Measurements from ENCODE around the gene CASP14.
"Not testable (repeated sequence)": the region's sequence is repeated elsewhere in the genome, so short reads cannot be mapped to it uniquely, and the experiment has no call there.

DNA sequence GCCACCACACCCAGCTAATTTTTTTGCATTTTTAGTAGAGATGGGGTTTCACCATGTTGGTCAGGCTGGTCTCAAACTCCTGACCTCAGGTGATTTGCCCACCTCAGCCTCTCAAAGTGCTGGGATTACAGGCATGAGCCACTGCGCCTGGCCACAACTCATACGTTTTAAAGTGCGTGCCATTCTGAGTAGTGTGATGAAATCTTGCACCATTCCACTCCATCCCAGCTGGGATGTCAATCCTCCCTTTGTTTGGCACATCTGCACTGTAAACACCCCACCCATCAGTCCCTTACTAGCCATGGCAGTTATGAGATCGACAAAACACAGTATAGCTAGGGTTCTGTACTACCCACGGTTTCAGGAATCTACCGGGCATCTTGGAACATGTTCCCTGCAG, 48.7 kb downstream of the CASP14 start:
- not testable (repeated sequence) for TF ChIP-seq POLR2AphosphoS5 (IDR thresholded peaks at IDR 0.05)
- TF ChIP-seq, protein P1, sequence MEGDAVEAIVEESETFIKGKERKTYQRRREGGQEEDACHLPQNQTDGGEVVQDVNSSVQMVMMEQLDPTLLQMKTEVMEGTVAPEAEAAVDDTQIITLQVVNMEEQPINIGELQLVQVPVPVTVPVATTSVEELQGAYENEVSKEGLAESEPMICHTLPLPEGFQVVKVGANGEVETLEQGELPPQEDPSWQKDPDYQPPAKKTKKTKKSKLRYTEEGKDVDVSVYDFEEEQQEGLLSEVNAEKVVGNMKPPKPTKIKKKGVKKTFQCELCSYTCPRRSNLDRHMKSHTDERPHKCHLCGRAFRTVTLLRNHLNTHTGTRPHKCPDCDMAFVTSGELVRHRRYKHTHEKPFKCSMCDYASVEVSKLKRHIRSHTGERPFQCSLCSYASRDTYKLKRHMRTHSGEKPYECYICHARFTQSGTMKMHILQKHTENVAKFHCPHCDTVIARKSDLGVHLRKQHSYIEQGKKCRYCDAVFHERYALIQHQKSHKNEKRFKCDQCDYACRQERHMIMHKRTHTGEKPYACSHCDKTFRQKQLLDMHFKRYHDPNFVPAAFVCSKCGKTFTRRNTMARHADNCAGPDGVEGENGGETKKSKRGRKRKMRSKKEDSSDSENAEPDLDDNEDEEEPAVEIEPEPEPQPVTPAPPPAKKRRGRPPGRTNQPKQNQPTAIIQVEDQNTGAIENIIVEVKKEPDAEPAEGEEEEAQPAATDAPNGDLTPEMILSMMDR (IDR thresholded peaks at IDR 0.05), result not testable (repeated sequence)

Measured in breast epithelium (tissue), 3 donors.